GM23338 (cell line): ENCODE results near the gene LYRM7. TPM values are rescaled to one million over a fixed set of nuclear protein-coding genes. Genes with fewer than 3 reads are reported as not detected.

ENCODE experiments used
- ATAC-seq: fragments of 200-7000 bp; cut with Tn5 transposase; 3 replicates; pipeline ENCODE4 v1.9.1; 2020
- DNase-seq: peaks from one replicate; pipeline ENCODE4 v3.0.0-alpha.2; 2015; ENCODE audit warnings: low spot score
- H2AFZ ChIP-seq: fragments of 200-600 bp; sonication (generic); 2 replicates; pipeline ENCODE4 v1.8.0; 2016; ENCODE audit warnings: antibody characterized with exemption, mild to moderate bottlenecking, moderate library complexity
- H3F3A ChIP-seq: fragments of 200-600 bp; sonication (generic); replicated peaks from 2 replicates; pipeline ENCODE4 v1.8.0; 2017; ENCODE audit warnings: antibody characterized with exemption, mixed run types, low read depth
- H3K27ac ChIP-seq: fragments of 200-600 bp; sonication (generic); 2 replicates; pipeline ENCODE4 v1.6.1; 2016; ENCODE audit warnings: low read depth
- H3K27me3 ChIP-seq: fragments of 200-600 bp; sonication (generic); 2 replicates; pipeline ENCODE4 v1.8.0; 2016; ENCODE audit warnings: mild to moderate bottlenecking, mixed run types, moderate library complexity; ENCODE audit not compliant: insufficient read depth
- H3K36me3 ChIP-seq: fragments of 200-600 bp; sonication (generic); 2 replicates; pipeline ENCODE4 v1.8.0; 2016; ENCODE audit warnings: mild to moderate bottlenecking; ENCODE audit not compliant: insufficient read depth
- H3K4me1 ChIP-seq: fragments of 200-600 bp; sonication (generic); 2 replicates; pipeline ENCODE4 v1.8.0; 2016; ENCODE audit warnings: mild to moderate bottlenecking, moderate library complexity; ENCODE audit not compliant: insufficient read depth
- H3K4me2 ChIP-seq: fragments of 200-600 bp; sonication (generic); 2 replicates; pipeline ENCODE4 v1.7.1; 2017; ENCODE audit warnings: mixed run types
- H3K4me3 ChIP-seq: fragments of 200-600 bp; sonication (generic); 2 replicates; pipeline ENCODE4 v1.6.1; 2016; ENCODE audit warnings: mixed run types
- H3K79me2 ChIP-seq: fragments of 200-600 bp; sonication (generic); replicated peaks from 2 replicates; pipeline ENCODE4 v1.8.0; 2017; ENCODE audit warnings: mild to moderate bottlenecking; ENCODE audit not compliant: insufficient read depth
- H3K9me2 ChIP-seq: fragments of 200-600 bp; sonication (generic); 2 replicates; pipeline ENCODE4 v1.8.0; 2017; ENCODE audit not compliant: insufficient read depth
- H4K20me1 ChIP-seq: fragments of 200-600 bp; sonication (generic); replicated peaks from 2 replicates; pipeline ENCODE4 v1.8.0; 2017; ENCODE audit warnings: mild to moderate bottlenecking; ENCODE audit not compliant: insufficient read depth
- H3K27ac Mint-ChIP-seq: 2 replicates; pipeline ENCODE4 v1.8.0; 2020; ENCODE audit warnings: inconsistent platforms, mild to moderate bottlenecking, moderate library complexity, mixed read lengths
- H3K27me3 Mint-ChIP-seq: 3 replicates; pipeline ENCODE4 v1.8.0; 2022; ENCODE audit warnings: low read depth, mild to moderate bottlenecking, moderate library complexity, mixed read lengths, inconsistent platforms; ENCODE audit not compliant: insufficient read depth, poor library complexity
- H3K36me3 Mint-ChIP-seq: 3 replicates; pipeline ENCODE4 v1.8.0; 2021; ENCODE audit warnings: low read depth, mild to moderate bottlenecking, inconsistent platforms, moderate library complexity, mixed read lengths
- H3K4me1 Mint-ChIP-seq: 3 replicates; pipeline ENCODE4 v1.8.0; 2020; ENCODE audit warnings: mild to moderate bottlenecking, inconsistent platforms, mixed read lengths
- H3K4me3 Mint-ChIP-seq: 3 replicates; pipeline ENCODE4 v1.8.0; 2021; ENCODE audit warnings: moderate library complexity, mild to moderate bottlenecking, inconsistent platforms, mixed read lengths
- H3K9me3 Mint-ChIP-seq: 3 replicates; pipeline ENCODE4 v1.8.0; 2020; ENCODE audit warnings: moderate library complexity, mild to moderate bottlenecking, inconsistent platforms, mixed read lengths
- CREB1 ChIP-seq: fragments of 250-450 bp; sonication (Bioruptor Pico); IDR thresholded peaks from 2 replicates; pipeline ENCODE4 v1.5.0; 2020; ENCODE audit warnings: low read depth, mild to moderate bottlenecking, moderate library complexity
- EZH2 ChIP-seq: fragments of 200-600 bp; sonication (generic); IDR thresholded peaks from one replicate; pipeline ENCODE4 v1.8.0; 2017; ENCODE audit warnings: antibody characterized with exemption, mild to moderate bottlenecking, low read depth; ENCODE audit not compliant: unreplicated experiment
- EZH2phosphoT487 ChIP-seq: fragments of 200-600 bp; sonication (generic); IDR thresholded peaks from one replicate; pipeline ENCODE4 v1.8.1; 2018; ENCODE audit warnings: antibody characterized with exemption; ENCODE audit not compliant: unreplicated experiment
- JUNB ChIP-seq: IDR thresholded peaks from one replicate; pipeline ENCODE4 v1.6.1; 2016; ENCODE audit warnings: antibody characterized with exemption; ENCODE audit not compliant: unreplicated experiment
- NANOG ChIP-seq: IDR thresholded peaks from 2 replicates; pipeline ENCODE4 v1.6.1; 2016; ENCODE audit warnings: antibody characterized with exemption, borderline replicate concordance
- POLR2AphosphoS5 ChIP-seq: IDR thresholded peaks from 2 replicates; pipeline ENCODE4 v1.6.1; 2016; ENCODE audit warnings: antibody characterized with exemption, low read depth
- STAT1 ChIP-seq: IDR thresholded peaks from one replicate; pipeline ENCODE4 v1.6.1; 2016; ENCODE audit warnings: antibody characterized with exemption; ENCODE audit not compliant: unreplicated experiment
- ZNF114 ChIP-seq: fragments of 250-450 bp; sonication (Bioruptor Pico); IDR thresholded peaks from 2 replicates; pipeline ENCODE4 v1.5.0; 2020; ENCODE audit warnings: mild to moderate bottlenecking, moderate library complexity
- polyA plus RNA-seq: library from polyadenylated mRNA; unstranded; fragments of >200 nt; fragmentation: Nextera tagmentation; extraction: Ambion mirVana; gene quantifications from 2 replicates; pipeline ENCODE4 v1.2.1, GENCODE V29; 2016
- total RNA-seq: library from RNA; depleted of rRNA; stranded (reverse); fragments of >200 nt; shearing (Covaris generic); gene quantifications from 2 replicates; pipeline ENCODE4 v1.2.3, GENCODE V29; 2014
- TF ChIP-seq, protein P1 (sequence below): IDR thresholded peaks from 2 replicates; pipeline ENCODE4 v1.6.1; 2016; ENCODE audit warnings: antibody characterized with exemption
- TF ChIP-seq, protein P2 (sequence below), 2 experiments: fragments of 200-600 bp in 1 of 2; sonication (generic) in 1 of 2; conservative IDR thresholded peaks; 2 replicates each; pipeline versions ENCODE4 v1.5.1 to v1.6.1; 2016 to 2017; ENCODE audit warnings: antibody characterized with exemption in 2 of 2, low read depth in 2 of 2, mild to moderate bottlenecking in 2 of 2, moderate library complexity in 1 of 2
- TF ChIP-seq, protein P3 (sequence below): IDR thresholded peaks from one replicate; pipeline ENCODE4 v1.6.1; 2018; ENCODE audit warnings: antibody characterized with exemption; ENCODE audit not compliant: unreplicated experiment

Gene LYRM7
- total and polyA plus RNA-seq, 2 experiments from 2014 or later, result 11.3 to 34.8 TPM

DNA sequence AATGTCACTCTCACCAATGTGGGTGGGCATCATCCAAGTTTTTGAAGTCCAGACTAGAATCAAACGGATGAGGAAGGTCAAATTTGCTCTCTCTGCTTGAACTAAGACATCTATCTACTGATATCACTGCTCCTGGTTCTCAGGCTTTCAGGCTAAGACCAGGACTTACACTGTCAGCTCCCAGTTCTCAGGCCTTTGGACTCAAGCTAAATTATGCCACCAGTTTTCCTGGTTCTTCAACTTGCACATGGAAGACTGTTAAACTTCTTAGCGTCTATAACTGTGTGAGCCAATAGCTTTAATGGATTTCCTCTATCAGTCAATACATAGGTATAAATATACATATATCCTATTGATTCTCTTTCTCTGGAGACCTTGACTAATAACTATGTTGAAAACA is 35.3 kb downstream of the LYRM7 start:
- Histone ChIP-seq H3K9me2 (no peaks in the 10 kb centered on the region), H3K4me2 (no peak overlapping the region), H2AFZ (no peak overlapping the region), H3K27ac (no peak overlapping the region), H3K36me3 (no peaks in the 10 kb centered on the region), H3K79me2 (no peaks in the 10 kb centered on the region), H3F3A (no peaks in the 10 kb centered on the region), H3K4me1 (peaks cover 5% of the 10 kb centered on the region; the same call in 1 of the 2 replicates), H4K20me1 (no peaks in the 10 kb centered on the region), H3K27me3 (no peaks in the 10 kb centered on the region), H3K4me3 (no peak overlapping the region)
- H3K4me3 Mint-ChIP-seq, result no peak overlapping the region
- no peaks in the 10 kb centered on the region for H3K9me3 Mint-ChIP-seq
- TF ChIP-seq, protein P1, sequence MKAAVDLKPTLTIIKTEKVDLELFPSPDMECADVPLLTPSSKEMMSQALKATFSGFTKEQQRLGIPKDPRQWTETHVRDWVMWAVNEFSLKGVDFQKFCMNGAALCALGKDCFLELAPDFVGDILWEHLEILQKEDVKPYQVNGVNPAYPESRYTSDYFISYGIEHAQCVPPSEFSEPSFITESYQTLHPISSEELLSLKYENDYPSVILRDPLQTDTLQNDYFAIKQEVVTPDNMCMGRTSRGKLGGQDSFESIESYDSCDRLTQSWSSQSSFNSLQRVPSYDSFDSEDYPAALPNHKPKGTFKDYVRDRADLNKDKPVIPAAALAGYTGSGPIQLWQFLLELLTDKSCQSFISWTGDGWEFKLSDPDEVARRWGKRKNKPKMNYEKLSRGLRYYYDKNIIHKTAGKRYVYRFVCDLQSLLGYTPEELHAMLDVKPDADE, result no peak
- TF ChIP-seq EZH2 (no peak), JUNB (no peak), STAT1 (no peak)
- H3K27ac Mint-ChIP-seq, result no peak overlapping the region
- no peaks in the 10 kb centered on the region for H3K36me3 Mint-ChIP-seq
- peaks cover 7% of the 10 kb centered on the region for H3K27me3 Mint-ChIP-seq
- H3K4me1 Mint-ChIP-seq, result peaks cover 19% of the 10 kb centered on the region; the same call in 2 of the 3 replicates
- no peak for DNase-seq
- ATAC-seq, result no peak

DNA sequence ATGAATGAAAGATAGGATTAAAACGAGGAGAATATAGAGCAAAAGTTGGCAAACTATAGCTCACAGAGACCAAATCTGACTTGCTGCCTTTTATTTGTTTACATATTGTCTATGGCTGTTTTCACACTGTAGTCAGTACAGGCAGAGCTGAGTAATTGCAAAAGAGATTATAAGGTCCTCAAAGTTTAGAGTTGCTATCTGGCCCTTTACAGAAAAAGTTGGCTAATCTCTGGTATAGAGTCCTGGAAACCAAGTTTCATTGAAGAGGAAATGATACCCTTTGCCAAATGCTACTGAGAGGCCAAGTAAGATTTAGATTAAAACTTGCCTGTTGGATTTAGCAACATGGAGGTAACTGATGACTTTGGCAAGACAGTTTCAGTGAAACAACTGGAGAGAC is 36.0 kb downstream of the LYRM7 start:
- Histone ChIP-seq H4K20me1 (no peaks in the 10 kb centered on the region), H3K27me3 (no peaks in the 10 kb centered on the region), H3K4me3 (no peak overlapping the region), H2AFZ (no peak overlapping the region), H3K36me3 (no peaks in the 10 kb centered on the region), H3K27ac (no peak overlapping the region), H3F3A (no peaks in the 10 kb centered on the region), H3K4me1 (peaks cover 5% of the 10 kb centered on the region; the same call in 1 of the 2 replicates), H3K4me2 (no peak overlapping the region), H3K79me2 (no peaks in the 10 kb centered on the region), H3K9me2 (no peaks in the 10 kb centered on the region)
- ATAC-seq, result no peak
- no peaks in the 10 kb centered on the region for H3K9me3 Mint-ChIP-seq
- peaks cover 7% of the 10 kb centered on the region for H3K27me3 Mint-ChIP-seq
- TF ChIP-seq, protein P1, result no peak
- TF ChIP-seq EZH2phosphoT487 (no peak), NANOG (no peak), STAT1 (no peak), ZNF114 (no peak), POLR2AphosphoS5 (no peak), JUNB (no peak), CREB1 (no peak)
- TF ChIP-seq, protein P2, sequence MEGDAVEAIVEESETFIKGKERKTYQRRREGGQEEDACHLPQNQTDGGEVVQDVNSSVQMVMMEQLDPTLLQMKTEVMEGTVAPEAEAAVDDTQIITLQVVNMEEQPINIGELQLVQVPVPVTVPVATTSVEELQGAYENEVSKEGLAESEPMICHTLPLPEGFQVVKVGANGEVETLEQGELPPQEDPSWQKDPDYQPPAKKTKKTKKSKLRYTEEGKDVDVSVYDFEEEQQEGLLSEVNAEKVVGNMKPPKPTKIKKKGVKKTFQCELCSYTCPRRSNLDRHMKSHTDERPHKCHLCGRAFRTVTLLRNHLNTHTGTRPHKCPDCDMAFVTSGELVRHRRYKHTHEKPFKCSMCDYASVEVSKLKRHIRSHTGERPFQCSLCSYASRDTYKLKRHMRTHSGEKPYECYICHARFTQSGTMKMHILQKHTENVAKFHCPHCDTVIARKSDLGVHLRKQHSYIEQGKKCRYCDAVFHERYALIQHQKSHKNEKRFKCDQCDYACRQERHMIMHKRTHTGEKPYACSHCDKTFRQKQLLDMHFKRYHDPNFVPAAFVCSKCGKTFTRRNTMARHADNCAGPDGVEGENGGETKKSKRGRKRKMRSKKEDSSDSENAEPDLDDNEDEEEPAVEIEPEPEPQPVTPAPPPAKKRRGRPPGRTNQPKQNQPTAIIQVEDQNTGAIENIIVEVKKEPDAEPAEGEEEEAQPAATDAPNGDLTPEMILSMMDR (conservative IDR thresholded peaks at IDR 0.05; ENCODE audit: low read depth in 2 of 2), result no peak
- TF ChIP-seq, protein P3, sequence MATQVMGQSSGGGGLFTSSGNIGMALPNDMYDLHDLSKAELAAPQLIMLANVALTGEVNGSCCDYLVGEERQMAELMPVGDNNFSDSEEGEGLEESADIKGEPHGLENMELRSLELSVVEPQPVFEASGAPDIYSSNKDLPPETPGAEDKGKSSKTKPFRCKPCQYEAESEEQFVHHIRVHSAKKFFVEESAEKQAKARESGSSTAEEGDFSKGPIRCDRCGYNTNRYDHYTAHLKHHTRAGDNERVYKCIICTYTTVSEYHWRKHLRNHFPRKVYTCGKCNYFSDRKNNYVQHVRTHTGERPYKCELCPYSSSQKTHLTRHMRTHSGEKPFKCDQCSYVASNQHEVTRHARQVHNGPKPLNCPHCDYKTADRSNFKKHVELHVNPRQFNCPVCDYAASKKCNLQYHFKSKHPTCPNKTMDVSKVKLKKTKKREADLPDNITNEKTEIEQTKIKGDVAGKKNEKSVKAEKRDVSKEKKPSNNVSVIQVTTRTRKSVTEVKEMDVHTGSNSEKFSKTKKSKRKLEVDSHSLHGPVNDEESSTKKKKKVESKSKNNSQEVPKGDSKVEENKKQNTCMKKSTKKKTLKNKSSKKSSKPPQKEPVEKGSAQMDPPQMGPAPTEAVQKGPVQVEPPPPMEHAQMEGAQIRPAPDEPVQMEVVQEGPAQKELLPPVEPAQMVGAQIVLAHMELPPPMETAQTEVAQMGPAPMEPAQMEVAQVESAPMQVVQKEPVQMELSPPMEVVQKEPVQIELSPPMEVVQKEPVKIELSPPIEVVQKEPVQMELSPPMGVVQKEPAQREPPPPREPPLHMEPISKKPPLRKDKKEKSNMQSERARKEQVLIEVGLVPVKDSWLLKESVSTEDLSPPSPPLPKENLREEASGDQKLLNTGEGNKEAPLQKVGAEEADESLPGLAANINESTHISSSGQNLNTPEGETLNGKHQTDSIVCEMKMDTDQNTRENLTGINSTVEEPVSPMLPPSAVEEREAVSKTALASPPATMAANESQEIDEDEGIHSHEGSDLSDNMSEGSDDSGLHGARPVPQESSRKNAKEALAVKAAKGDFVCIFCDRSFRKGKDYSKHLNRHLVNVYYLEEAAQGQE, result no peak
- no peak for DNase-seq
- H3K36me3 Mint-ChIP-seq, result no peaks in the 10 kb centered on the region
- peaks cover 19% of the 10 kb centered on the region; the same call in 2 of the 3 replicates for H3K4me1 Mint-ChIP-seq
- no peak overlapping the region for H3K27ac Mint-ChIP-seq
- H3K4me3 Mint-ChIP-seq, result no peak overlapping the region
